WERI-Rb-1 (cell line): ENCODE data around the gene DFFB.

Experiments
- DNase-seq: peaks from one replicate; pipeline ENCODE4 v3.0.0-alpha.2; 2020
- H3K27ac ChIP-seq: fragments of 250-450 bp; sonication (Bioruptor Pico); 2 replicates; pipeline ENCODE4 v1.5.1; 2020; ENCODE audit warnings: mild to moderate bottlenecking, moderate library complexity
- H3K27me3 ChIP-seq: fragments of 250-450 bp; sonication (Bioruptor Pico); 2 replicates; pipeline ENCODE4 v1.5.1; 2021; ENCODE audit warnings: mild to moderate bottlenecking, low read depth, moderate library complexity; ENCODE audit not compliant: insufficient read depth, severe bottlenecking
- H3K36me3 ChIP-seq: fragments of 250-450 bp; sonication (Bioruptor Pico); 2 replicates; pipeline ENCODE4 v1.5.1; 2020; ENCODE audit warnings: mild to moderate bottlenecking, moderate library complexity
- H3K4me3 ChIP-seq: 2 replicates; pipeline ENCODE4 v1.5.1; 2011; ENCODE audit warnings: low read depth, mild to moderate bottlenecking, control low read depth, low read length
- H3K9me3 ChIP-seq: fragments of 250-450 bp; sonication (Bioruptor Pico); 2 replicates; pipeline ENCODE4 v1.5.1; 2021; ENCODE audit warnings: mild to moderate bottlenecking, moderate library complexity; ENCODE audit not compliant: severe bottlenecking
- TF ChIP-seq, protein P1 (sequence below): IDR thresholded peaks from 2 replicates; pipeline ENCODE4 v1.5.1; 2011; ENCODE audit warnings: low read depth, mild to moderate bottlenecking, control low read depth, inconsistent platforms, low read length

The DFFB gene

GRCh38 chr1:3883194-3883925, 26.1 kb downstream of the DFFB start:
- peaks cover 14% of the 10 kb centered on the region for H3K36me3 ChIP-seq
- DNase-seq = no peak
- H3K4me3 ChIP-seq = no peak overlapping the region
- TF ChIP-seq, protein P1, sequence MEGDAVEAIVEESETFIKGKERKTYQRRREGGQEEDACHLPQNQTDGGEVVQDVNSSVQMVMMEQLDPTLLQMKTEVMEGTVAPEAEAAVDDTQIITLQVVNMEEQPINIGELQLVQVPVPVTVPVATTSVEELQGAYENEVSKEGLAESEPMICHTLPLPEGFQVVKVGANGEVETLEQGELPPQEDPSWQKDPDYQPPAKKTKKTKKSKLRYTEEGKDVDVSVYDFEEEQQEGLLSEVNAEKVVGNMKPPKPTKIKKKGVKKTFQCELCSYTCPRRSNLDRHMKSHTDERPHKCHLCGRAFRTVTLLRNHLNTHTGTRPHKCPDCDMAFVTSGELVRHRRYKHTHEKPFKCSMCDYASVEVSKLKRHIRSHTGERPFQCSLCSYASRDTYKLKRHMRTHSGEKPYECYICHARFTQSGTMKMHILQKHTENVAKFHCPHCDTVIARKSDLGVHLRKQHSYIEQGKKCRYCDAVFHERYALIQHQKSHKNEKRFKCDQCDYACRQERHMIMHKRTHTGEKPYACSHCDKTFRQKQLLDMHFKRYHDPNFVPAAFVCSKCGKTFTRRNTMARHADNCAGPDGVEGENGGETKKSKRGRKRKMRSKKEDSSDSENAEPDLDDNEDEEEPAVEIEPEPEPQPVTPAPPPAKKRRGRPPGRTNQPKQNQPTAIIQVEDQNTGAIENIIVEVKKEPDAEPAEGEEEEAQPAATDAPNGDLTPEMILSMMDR = no peak
- no peaks in the 10 kb centered on the region for H3K27me3 ChIP-seq
- no peaks in the 10 kb centered on the region for H3K9me3 ChIP-seq
- no peak overlapping the region for H3K27ac ChIP-seq

DNA sequence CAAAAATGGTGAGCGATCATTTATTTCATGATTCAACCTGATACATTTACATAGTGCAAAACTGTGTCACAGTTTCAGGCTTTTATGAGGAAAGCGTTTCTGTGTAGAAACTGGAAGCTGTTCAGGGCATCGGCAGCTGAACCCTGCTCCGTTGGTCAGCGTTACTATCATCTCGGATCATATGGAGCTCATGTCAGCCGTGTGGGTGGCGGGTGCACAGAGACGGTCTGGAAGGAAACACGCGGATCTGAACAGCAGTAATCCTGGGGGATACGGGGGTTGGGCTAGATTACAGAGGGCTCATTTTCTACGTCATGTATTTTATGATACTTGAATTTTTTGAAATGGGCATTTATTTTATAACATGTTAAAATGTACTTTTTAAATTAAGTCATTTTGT, 27.7 kb downstream of the DFFB start:
- Histone ChIP-seq H3K27me3 (no peaks in the 10 kb centered on the region), H3K4me3 (no peak overlapping the region), H3K36me3 (peaks cover 19% of the 10 kb centered on the region), H3K27ac (no peak overlapping the region), H3K9me3 (no peaks in the 10 kb centered on the region)
- TF ChIP-seq, protein P1 = no peak
- DNase-seq = no peak

GRCh38 chr1:3885611-3886010, 28.3 kb downstream of the DFFB start:
- Histone ChIP-seq H3K27ac (no peak overlapping the region), H3K9me3 (no peaks in the 10 kb centered on the region), H3K4me3 (no peak overlapping the region), H3K36me3 (peaks cover 26% of the 10 kb centered on the region), H3K27me3 (no peaks in the 10 kb centered on the region)
- TF ChIP-seq, protein P1 = no peak
- no peak for DNase-seq

- Histone ChIP-seq H3K27ac (no peak overlapping the region), H3K27me3 (no peaks in the 10 kb centered on the region), H3K4me3 (no peak overlapping the region), H3K36me3 (peaks cover 30% of the 10 kb centered on the region), H3K9me3 (no peaks in the 10 kb centered on the region)
- TF ChIP-seq, protein P1 = no peak
- DNase-seq = no peak
Measured at GRCh38 chr1:3886106-3886670, 28.9 kb downstream of the DFFB start.

DNA sequence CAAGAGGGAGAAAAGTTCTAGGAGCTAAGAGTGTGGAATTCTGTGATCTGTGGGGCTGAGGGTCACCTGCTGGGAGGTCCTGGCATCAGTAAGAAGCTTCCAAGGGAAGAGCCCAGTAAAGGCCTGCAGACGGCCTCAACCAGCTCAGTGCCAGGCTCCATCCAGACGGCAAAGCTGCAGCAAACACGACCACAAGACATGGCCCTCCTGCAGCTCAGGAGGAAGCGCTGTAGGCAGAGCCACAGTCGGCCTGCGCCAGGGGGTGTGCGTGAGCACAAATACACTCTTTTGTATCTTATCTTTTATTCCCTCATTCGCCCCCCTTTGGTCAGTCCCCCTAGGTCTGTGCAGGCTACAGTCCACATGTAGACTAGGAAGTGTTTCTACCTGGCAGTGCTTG, 29.4 kb downstream of the DFFB start:
- Histone ChIP-seq H3K36me3 (peaks cover 34% of the 10 kb centered on the region), H3K27me3 (no peaks in the 10 kb centered on the region)

More for the DNA sequence above, 29.4 kb downstream of the DFFB start:
- Histone ChIP-seq H3K9me3 (no peaks in the 10 kb centered on the region), H3K27ac (no peak overlapping the region), H3K4me3 (no peak overlapping the region)
- TF ChIP-seq, protein P1 = no peak
- no peak for DNase-seq
